Hepatocyte (in vitro differentiated cells): Measurements from ENCODE around the gene MTX1. TPM values are rescaled to one million over a fixed set of nuclear protein-coding genes. Genes with fewer than 3 reads are reported as not detected.

Source experiments
- DNase-seq: peaks from one replicate; pipeline ENCODE4 v3.0.0-alpha.2; 2016; ENCODE audit warnings: low spot score
- H2AFZ ChIP-seq: fragments of 200-600 bp; sonication (generic); 2 replicates; pipeline ENCODE4 v1.6.0; 2016; ENCODE audit warnings: antibody characterized with exemption, mild to moderate bottlenecking
- H3K27ac ChIP-seq: fragments of 200-600 bp; sonication (generic); 2 replicates; pipeline ENCODE4 v1.5.1; 2016; ENCODE audit warnings: mild to moderate bottlenecking
- H3K27me3 ChIP-seq: fragments of 200-600 bp; sonication (generic); 2 replicates; pipeline ENCODE4 v1.6.1; 2016
- H3K36me3 ChIP-seq: fragments of 200-600 bp; sonication (generic); replicated peaks from 2 replicates; pipeline ENCODE4 v1.5.1; 2016; ENCODE audit warnings: low read depth; ENCODE audit not compliant: insufficient read depth
- H3K4me1 ChIP-seq: fragments of 200-600 bp; sonication (generic); 2 replicates; pipeline ENCODE4 v1.5.1; 2016; ENCODE audit warnings: mild to moderate bottlenecking, moderate library complexity; ENCODE audit not compliant: insufficient read depth
- H3K4me2 ChIP-seq: fragments of 200-600 bp; sonication (generic); 2 replicates; pipeline ENCODE4 v1.6.0; 2016
- H3K4me3 ChIP-seq: fragments of 200-600 bp; sonication (generic); 2 replicates; pipeline ENCODE4 v1.5.1; 2016; ENCODE audit warnings: mild to moderate bottlenecking
- H3K79me2 ChIP-seq: fragments of 200-600 bp; sonication (generic); 2 replicates; pipeline ENCODE4 v1.6.0; 2017; ENCODE audit warnings: mild to moderate bottlenecking
- H3K9me2 ChIP-seq: fragments of 200-600 bp; sonication (generic); replicated peaks from 2 replicates; pipeline ENCODE4 v1.6.0; 2017; ENCODE audit warnings: mild to moderate bottlenecking; ENCODE audit not compliant: insufficient read depth
- H3K9me3 ChIP-seq: fragments of 200-600 bp; sonication (generic); 2 replicates; pipeline ENCODE4 v1.5.1; 2016; ENCODE audit warnings: low read depth, mild to moderate bottlenecking
- H4K20me1 ChIP-seq: fragments of 200-600 bp; sonication (generic); 2 replicates; pipeline ENCODE4 v1.6.0; 2016; ENCODE audit warnings: mild to moderate bottlenecking; ENCODE audit not compliant: insufficient read depth, poor library complexity, severe bottlenecking
- CTCF ChIP-seq: fragments of 200-600 bp; sonication (generic); IDR thresholded peaks from 2 replicates; pipeline ENCODE4 v1.5.1; 2016; ENCODE audit warnings: antibody characterized with exemption, mild to moderate bottlenecking; ENCODE audit not compliant: poor library complexity
- EZH2 ChIP-seq: fragments of 200-600 bp; sonication (generic); IDR thresholded peaks from 2 replicates; pipeline ENCODE4 v1.6.1; 2016; ENCODE audit warnings: antibody characterized with exemption, mild to moderate bottlenecking, borderline replicate concordance
- EZH2phosphoT487 ChIP-seq: fragments of 200-600 bp; sonication (generic); IDR thresholded peaks from one replicate; pipeline ENCODE4 v1.6.1; 2018; ENCODE audit warnings: antibody characterized with exemption, mild to moderate bottlenecking, low read depth, moderate library complexity; ENCODE audit not compliant: unreplicated experiment, severe bottlenecking
- WGBS: methylation state at CpG from one replicate; pipeline ENCODE4 v1.1.6; 2016; ENCODE audit warnings: low lambda C conversion rate; ENCODE audit errors: missing lambda C conversion rate; 5-methylcytosine and 5-hydroxymethylcytosine counted together
- polyA plus RNA-seq: library from polyadenylated mRNA; unstranded; fragments of >200 nt; fragmentation: Nextera tagmentation; extraction: Ambion mirVana; gene quantifications from 2 replicates; pipeline ENCODE4 v1.2.1, GENCODE V29; 2016
- total RNA-seq: library from RNA; depleted of rRNA; stranded (reverse); fragments of >200 nt; gene quantifications from 2 replicates; pipeline ENCODE4 v1.2.3, GENCODE V29; 2014

MTX1 gene
- total and polyA plus RNA-seq, 2 experiments from 2014 or later = 42.1 to 78.2 TPM

- Histone ChIP-seq H3K9me2 (no peaks in the 10 kb centered on the region), H3K9me3 (no peaks in the 10 kb centered on the region), H3K36me3 (no peaks in the 10 kb centered on the region), H3K79me2 (no peaks in the 10 kb centered on the region), H3K27ac (peak overlapping the region; percentile 60), H3K27me3 (no peaks in the 10 kb centered on the region), H3K4me3 (no peak overlapping the region), H4K20me1 (no peaks in the 10 kb centered on the region), H3K4me2 (peak overlapping the region; percentile 58), H3K4me1 (peaks cover 18% of the 10 kb centered on the region), H2AFZ (no peak overlapping the region)
- 57% methylated on average over 8 of the region's 8 CpGs for WGBS
- DNase-seq = peak; percentile 54
- no peak for TF ChIP-seq EZH2
- TF ChIP-seq EZH2phosphoT487 = no peak
- no peak for TF ChIP-seq CTCF
Observed at GRCh38 chr1:155186067-155186793, 22.3 kb upstream of the MTX1 start.

GRCh38 chr1:155186794-155187455 lies 21.6 kb upstream of the MTX1 start:
- Histone ChIP-seq H3K4me1 (peaks cover 18% of the 10 kb centered on the region), H3K9me2 (no peaks in the 10 kb centered on the region), H3K27ac (peak overlapping the region; percentile 60), H4K20me1 (no peaks in the 10 kb centered on the region), H3K79me2 (no peaks in the 10 kb centered on the region), H3K27me3 (no peaks in the 10 kb centered on the region), H2AFZ (no peak overlapping the region), H3K4me3 (no peak overlapping the region), H3K4me2 (peak overlapping the region; percentile 58), H3K9me3 (no peaks in the 10 kb centered on the region), H3K36me3 (no peaks in the 10 kb centered on the region)
- WGBS = 75% methylated on average over 14 of the region's 14 CpGs
- TF ChIP-seq EZH2 (no peak), EZH2phosphoT487 (no peak), CTCF (no peak)
- DNase-seq = no peak

- 90% methylated on average over 16 of the region's 16 CpGs for WGBS
- no peak overlapping the region for H3K4me3 ChIP-seq
Observed at GRCh38 chr1:155187456-155187891, 21.0 kb upstream of the MTX1 start.

More at GRCh38 chr1:155187456-155187891, 21.0 kb upstream of the MTX1 start:
- Histone ChIP-seq H3K9me3 (no peaks in the 10 kb centered on the region), H2AFZ (no peak overlapping the region), H3K36me3 (no peaks in the 10 kb centered on the region), H3K79me2 (no peaks in the 10 kb centered on the region), H3K27me3 (no peaks in the 10 kb centered on the region), H3K27ac (no peak overlapping the region), H3K4me1 (peaks cover 18% of the 10 kb centered on the region), H3K4me2 (no peak overlapping the region), H4K20me1 (no peaks in the 10 kb centered on the region), H3K9me2 (no peaks in the 10 kb centered on the region)
- TF ChIP-seq EZH2phosphoT487 (no peak), EZH2 (no peak), CTCF (no peak)
- DNase-seq = no peak
